SK-N-SH (cell line): ENCODE measurements around the gene DPM2.

ENCODE experiments used
- CHD2 ChIP-seq: fragments of 150-350 bp; IDR thresholded peaks from 2 replicates; pipeline ENCODE4 v1.6.1; 2018; ENCODE audit warnings: low read length; ENCODE audit not compliant: partially characterized antibody
- POLR2AphosphoS5 ChIP-seq: IDR thresholded peaks from 2 replicates; pipeline ENCODE4 v1.6.1; 2012; ENCODE audit warnings: low read depth, low read length
- TF ChIP-seq, protein P1 (sequence below): fragments of 200-600 bp; sonication (generic); IDR thresholded peaks from 2 replicates; pipeline ENCODE4 v1.6.1; 2017; ENCODE audit warnings: antibody characterized with exemption, mild to moderate bottlenecking, moderate library complexity

DNA sequence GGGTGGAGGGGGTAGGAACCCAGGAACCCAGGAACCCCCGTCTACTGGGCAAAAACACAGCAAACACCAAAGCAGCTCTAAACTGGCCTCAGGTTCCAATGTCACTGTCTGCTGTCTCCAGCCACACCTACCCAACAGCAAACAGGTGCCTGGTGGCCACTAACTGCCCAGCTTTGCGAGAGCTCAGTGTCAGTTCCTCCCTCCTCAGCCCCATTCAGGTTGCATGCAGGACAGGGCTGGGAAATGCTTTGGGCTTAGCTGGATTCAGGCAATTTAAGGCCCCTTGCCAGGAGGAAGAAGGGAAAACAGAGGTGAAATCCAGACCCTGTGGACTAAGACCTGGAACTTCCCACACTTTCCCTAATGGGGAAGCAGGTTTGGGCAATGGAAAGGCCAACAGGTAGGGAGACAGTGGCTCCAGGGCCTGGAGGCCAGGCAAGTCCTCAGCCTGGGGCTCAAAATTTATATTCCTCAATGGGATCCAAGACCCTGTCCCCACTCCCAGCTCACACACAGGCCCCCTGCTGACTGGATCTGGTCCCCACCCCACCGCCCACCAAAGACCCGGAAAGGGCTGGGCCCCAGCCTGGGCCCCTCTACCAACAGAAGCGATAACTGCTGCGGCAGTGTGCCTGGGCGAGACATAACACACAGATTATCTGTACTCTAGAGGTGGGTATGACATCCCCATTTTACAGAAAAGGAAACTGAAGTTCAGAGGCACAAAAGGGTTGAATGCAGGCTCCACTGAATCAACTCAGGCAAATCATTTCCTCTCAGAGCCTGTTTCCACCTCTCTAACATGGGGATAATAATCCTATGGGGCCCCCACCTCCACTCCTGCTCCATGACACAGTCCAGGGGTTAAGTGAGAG is 39.6 kb upstream of the DPM2 start:
- TF ChIP-seq, protein P1, sequence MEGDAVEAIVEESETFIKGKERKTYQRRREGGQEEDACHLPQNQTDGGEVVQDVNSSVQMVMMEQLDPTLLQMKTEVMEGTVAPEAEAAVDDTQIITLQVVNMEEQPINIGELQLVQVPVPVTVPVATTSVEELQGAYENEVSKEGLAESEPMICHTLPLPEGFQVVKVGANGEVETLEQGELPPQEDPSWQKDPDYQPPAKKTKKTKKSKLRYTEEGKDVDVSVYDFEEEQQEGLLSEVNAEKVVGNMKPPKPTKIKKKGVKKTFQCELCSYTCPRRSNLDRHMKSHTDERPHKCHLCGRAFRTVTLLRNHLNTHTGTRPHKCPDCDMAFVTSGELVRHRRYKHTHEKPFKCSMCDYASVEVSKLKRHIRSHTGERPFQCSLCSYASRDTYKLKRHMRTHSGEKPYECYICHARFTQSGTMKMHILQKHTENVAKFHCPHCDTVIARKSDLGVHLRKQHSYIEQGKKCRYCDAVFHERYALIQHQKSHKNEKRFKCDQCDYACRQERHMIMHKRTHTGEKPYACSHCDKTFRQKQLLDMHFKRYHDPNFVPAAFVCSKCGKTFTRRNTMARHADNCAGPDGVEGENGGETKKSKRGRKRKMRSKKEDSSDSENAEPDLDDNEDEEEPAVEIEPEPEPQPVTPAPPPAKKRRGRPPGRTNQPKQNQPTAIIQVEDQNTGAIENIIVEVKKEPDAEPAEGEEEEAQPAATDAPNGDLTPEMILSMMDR: no peak
- TF ChIP-seq CHD2 (no peak), POLR2AphosphoS5 (no peak)
